HEK293 (cell line): ENCODE data around the gene CPA4.
A peak's percentile ranks its signal among the peaks of the same experiment; 100 is the strongest.

Experiments
- CTCF ChIA-PET: fragments of 350-600 bp; formaldehyde crosslinking; extraction: SDS; loops from one replicate; lab custom pipeline; 2021; ENCODE audit warnings: antibody characterized with exemption; lab: Yijun Ruan, JAX
- POLR2A ChIA-PET: fragments of 300-600 bp; formaldehyde crosslinking; extraction: SDS; loops from one replicate; lab custom pipeline; 2020; ENCODE audit warnings: antibody characterized with exemption, inconsistent platforms; lab: Yijun Ruan, JAX
- H3K27ac ChIP-seq: fragments of 200-500 bp; sonication (Bioruptor generic); 2 replicates; pipeline ENCODE4 v1.5.1; 2014; ENCODE audit warnings: low read depth, low read length, control low read depth, inconsistent platforms; ENCODE audit errors: extremely low read depth
- H3K36me3 ChIP-seq, 2 experiments: fragments of 200-500 bp in 1 of 2; sonication (Bioruptor generic) in 1 of 2; 1 replicate in 1 of 2; 2 replicates in 1 of 2; pipeline ENCODE4 v1.5.1; 2014 to 2017; ENCODE audit warnings: inconsistent platforms in 2 of 2, low read length in 2 of 2; ENCODE audit not compliant: control insufficient read depth in 2 of 2, insufficient read depth in 1 of 2
- H3K4me1 ChIP-seq: fragments of 200-500 bp; sonication (Bioruptor generic); 2 replicates; pipeline ENCODE4 v1.5.1; 2014; ENCODE audit warnings: mild to moderate bottlenecking, low read length, inconsistent platforms; ENCODE audit not compliant: control insufficient read depth, insufficient read depth
- H3K4me3 ChIP-seq: 2 replicates; pipeline ENCODE4 v1.5.1; 2011; ENCODE audit warnings: low read depth, mild to moderate bottlenecking, control low read depth, low read length, moderate library complexity
- H3K9me3 ChIP-seq: fragments of 200-500 bp; sonication (Bioruptor generic); 2 replicates; pipeline ENCODE4 v1.5.1; 2014; ENCODE audit warnings: low read depth, low read length, inconsistent platforms; ENCODE audit not compliant: control insufficient read depth, insufficient read depth
- GLI2 ChIP-seq: fragments of 450-650 bp; formaldehyde crosslinking; IDR thresholded peaks from 2 replicates; pipeline ENCODE4; 2017; ENCODE audit warnings: missing biosample characterization, missing genetic modification characterization, low read depth, borderline replicate concordance
- HOXC10 ChIP-seq: sonication (generic); formaldehyde crosslinking; IDR thresholded peaks from 2 replicates; pipeline ENCODE4 v1.8.1; 2023; ENCODE audit warnings: mild to moderate bottlenecking, missing genetic modification reagents
- RBAK ChIP-seq: fragments of 450-650 bp; formaldehyde crosslinking; IDR thresholded peaks from 2 replicates; pipeline ENCODE4 v1.5.1; 2016; ENCODE audit warnings: missing biosample characterization, missing genetic modification characterization
- SP7 ChIP-seq: fragments of 450-650 bp; formaldehyde crosslinking; IDR thresholded peaks from 2 replicates; pipeline ENCODE4 v1.5.1; 2016; ENCODE audit warnings: missing biosample characterization, missing genetic modification characterization
- ZBTB1 ChIP-seq: fragments of 450-650 bp; formaldehyde crosslinking; IDR thresholded peaks from 2 replicates; pipeline ENCODE4 v1.5.1; 2016; ENCODE audit warnings: missing biosample characterization, missing genetic modification characterization
- ZBTB20 ChIP-seq: fragments of 450-650 bp; formaldehyde crosslinking; IDR thresholded peaks from 2 replicates; pipeline ENCODE4 v1.5.1; 2016; ENCODE audit warnings: missing biosample characterization, missing genetic modification characterization
- ZFHX2 ChIP-seq: fragments of 450-650 bp; formaldehyde crosslinking; conservative IDR thresholded peaks from 2 replicates; pipeline ENCODE4 v1.5.1; 2016; ENCODE audit warnings: missing biosample characterization, missing genetic modification characterization
- ZNF16 ChIP-seq: fragments of 450-650 bp; formaldehyde crosslinking; IDR thresholded peaks from 2 replicates; pipeline ENCODE4 v1.5.1; 2016; ENCODE audit warnings: low read depth, missing biosample characterization, missing genetic modification characterization
- ZNF184 ChIP-seq: fragments of 450-650 bp; IDR thresholded peaks from 2 replicates; pipeline ENCODE4 v1.5.1; 2018; ENCODE audit warnings: missing biosample characterization, mild to moderate bottlenecking, missing genetic modification characterization
- ZNF202 ChIP-seq: fragments of 450-650 bp; formaldehyde crosslinking; IDR thresholded peaks from 2 replicates; pipeline ENCODE4 v1.5.1; 2016; ENCODE audit warnings: missing biosample characterization, missing genetic modification characterization, borderline replicate concordance
- ZNF24 ChIP-seq: fragments of 450-650 bp; formaldehyde crosslinking; IDR thresholded peaks from 2 replicates; pipeline ENCODE4 v1.5.1; 2016; ENCODE audit warnings: missing biosample characterization, missing genetic modification characterization
- ZNF529 ChIP-seq: fragments of 450-650 bp; formaldehyde crosslinking; IDR thresholded peaks from 2 replicates; pipeline ENCODE4 v1.5.1; 2017; ENCODE audit warnings: missing genetic modification characterization, missing biosample characterization; ENCODE audit not compliant: insufficient replicate concordance
- ZNF623 ChIP-seq: fragments of 450-650 bp; formaldehyde crosslinking; IDR thresholded peaks from 2 replicates; pipeline ENCODE4 v1.5.1; 2016; ENCODE audit warnings: missing biosample characterization, missing genetic modification characterization
- ZNF654 ChIP-seq: fragments of 450-650 bp; formaldehyde crosslinking; IDR thresholded peaks from 2 replicates; pipeline ENCODE4 v1.5.1; 2016; ENCODE audit warnings: low read depth, missing biosample characterization, missing genetic modification characterization
- ZNF701 ChIP-seq: fragments of 450-650 bp; formaldehyde crosslinking; IDR thresholded peaks from 2 replicates; pipeline ENCODE4 v1.5.1; 2016; ENCODE audit warnings: missing biosample characterization, missing genetic modification characterization
- TF ChIP-seq, protein P1 (sequence below): fragments of 450-650 bp; formaldehyde crosslinking; IDR thresholded peaks from 2 replicates; pipeline ENCODE4 v1.5.1; 2016; ENCODE audit warnings: missing biosample characterization, missing genetic modification characterization
- TF ChIP-seq, protein P2 (sequence below): fragments of 450-650 bp; formaldehyde crosslinking; IDR thresholded peaks from 2 replicates; pipeline ENCODE4 v1.5.0; 2017; ENCODE audit warnings: missing biosample characterization, missing genetic modification characterization, borderline replicate concordance
- TF ChIP-seq, protein P3 (sequence below): fragments of 450-650 bp; formaldehyde crosslinking; IDR thresholded peaks from 2 replicates; pipeline ENCODE4 v1.5.1; 2016; ENCODE audit warnings: missing biosample characterization, missing genetic modification characterization
- TF ChIP-seq, protein P4 (sequence below): fragments of 450-650 bp; formaldehyde crosslinking; IDR thresholded peaks from 2 replicates; pipeline ENCODE4 v1.5.1; 2016; ENCODE audit warnings: missing biosample characterization, missing genetic modification characterization
- TF ChIP-seq, protein P5 (sequence below): fragments of 450-650 bp; formaldehyde crosslinking; IDR thresholded peaks from 2 replicates; pipeline ENCODE4 v1.5.1; 2016; ENCODE audit warnings: missing biosample characterization, missing genetic modification characterization

CPA4 gene

DNA sequence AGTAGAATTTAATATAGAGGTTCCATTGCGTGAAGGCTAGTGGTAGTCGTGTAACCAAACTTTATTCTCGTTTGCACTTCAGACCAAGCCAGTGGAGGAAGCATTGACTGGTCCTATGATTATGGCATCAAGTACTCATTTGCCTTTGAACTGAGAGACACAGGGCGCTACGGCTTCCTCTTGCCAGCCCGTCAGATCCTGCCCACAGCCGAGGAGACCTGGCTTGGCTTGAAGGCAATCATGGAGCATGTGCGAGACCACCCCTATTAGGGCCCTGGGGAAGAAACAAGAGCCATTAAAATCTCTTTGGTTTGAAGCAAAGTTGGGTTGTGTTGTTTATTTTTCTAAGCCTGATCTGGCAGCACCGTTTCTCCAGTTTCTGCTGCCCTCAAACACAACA, 3.5 kb upstream of the CPA4 start:
- no peak for TF ChIP-seq RBAK (tag by site-specific recombination)
- no peak for TF ChIP-seq ZNF184
- no peak for TF ChIP-seq ZNF701 (tag by site-specific recombination)
- TF ChIP-seq, protein P1, sequence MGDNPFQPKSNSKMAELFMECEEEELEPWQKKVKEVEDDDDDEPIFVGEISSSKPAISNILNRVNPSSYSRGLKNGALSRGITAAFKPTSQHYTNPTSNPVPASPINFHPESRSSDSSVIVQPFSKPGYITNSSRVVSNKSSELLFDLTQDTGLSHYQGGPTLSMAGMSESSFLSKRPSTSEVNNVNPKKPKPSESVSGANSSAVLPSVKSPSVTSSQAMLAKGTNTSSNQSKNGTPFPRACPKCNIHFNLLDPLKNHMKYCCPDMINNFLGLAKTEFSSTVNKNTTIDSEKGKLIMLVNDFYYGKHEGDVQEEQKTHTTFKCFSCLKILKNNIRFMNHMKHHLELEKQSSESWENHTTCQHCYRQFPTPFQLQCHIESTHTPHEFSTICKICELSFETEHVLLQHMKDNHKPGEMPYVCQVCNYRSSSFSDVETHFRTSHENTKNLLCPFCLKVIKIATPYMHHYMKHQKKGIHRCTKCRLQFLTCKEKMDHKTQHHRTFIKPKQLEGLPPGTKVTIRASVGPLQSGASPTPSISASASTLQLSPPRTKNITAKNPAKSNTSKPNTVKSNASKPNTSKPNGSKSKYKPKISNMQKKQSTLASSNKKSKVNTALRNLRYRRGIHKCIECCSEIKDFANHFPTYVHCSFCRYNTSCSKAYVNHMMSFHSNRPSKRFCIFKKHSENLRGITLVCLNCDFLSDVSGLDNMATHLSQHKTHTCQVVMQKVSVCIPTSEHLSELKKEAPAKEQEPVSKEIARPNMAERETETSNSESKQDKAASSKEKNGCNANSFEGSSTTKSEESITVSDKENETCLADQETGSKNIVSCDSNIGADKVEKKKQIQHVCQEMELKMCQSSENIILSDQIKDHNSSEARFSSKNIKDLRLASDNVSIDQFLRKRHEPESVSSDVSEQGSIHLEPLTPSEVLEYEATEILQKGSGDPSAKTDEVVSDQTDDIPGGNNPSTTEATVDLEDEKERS: no peak
- no peak for TF ChIP-seq GLI2 (tag by site-specific recombination)
- TF ChIP-seq ZNF623 (tag by site-specific recombination): no peak
- TF ChIP-seq ZBTB20: no peak
- TF ChIP-seq SP7 (tag by site-specific recombination): no peak
- TF ChIP-seq ZNF529 (tag by site-specific recombination): no peak
- TF ChIP-seq, protein P2, sequence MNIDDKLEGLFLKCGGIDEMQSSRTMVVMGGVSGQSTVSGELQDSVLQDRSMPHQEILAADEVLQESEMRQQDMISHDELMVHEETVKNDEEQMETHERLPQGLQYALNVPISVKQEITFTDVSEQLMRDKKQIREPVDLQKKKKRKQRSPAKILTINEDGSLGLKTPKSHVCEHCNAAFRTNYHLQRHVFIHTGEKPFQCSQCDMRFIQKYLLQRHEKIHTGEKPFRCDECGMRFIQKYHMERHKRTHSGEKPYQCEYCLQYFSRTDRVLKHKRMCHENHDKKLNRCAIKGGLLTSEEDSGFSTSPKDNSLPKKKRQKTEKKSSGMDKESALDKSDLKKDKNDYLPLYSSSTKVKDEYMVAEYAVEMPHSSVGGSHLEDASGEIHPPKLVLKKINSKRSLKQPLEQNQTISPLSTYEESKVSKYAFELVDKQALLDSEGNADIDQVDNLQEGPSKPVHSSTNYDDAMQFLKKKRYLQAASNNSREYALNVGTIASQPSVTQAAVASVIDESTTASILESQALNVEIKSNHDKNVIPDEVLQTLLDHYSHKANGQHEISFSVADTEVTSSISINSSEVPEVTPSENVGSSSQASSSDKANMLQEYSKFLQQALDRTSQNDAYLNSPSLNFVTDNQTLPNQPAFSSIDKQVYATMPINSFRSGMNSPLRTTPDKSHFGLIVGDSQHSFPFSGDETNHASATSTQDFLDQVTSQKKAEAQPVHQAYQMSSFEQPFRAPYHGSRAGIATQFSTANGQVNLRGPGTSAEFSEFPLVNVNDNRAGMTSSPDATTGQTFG: no peak
- no peak for TF ChIP-seq ZBTB1 (tag by site-specific recombination)
- TF ChIP-seq, protein P3, sequence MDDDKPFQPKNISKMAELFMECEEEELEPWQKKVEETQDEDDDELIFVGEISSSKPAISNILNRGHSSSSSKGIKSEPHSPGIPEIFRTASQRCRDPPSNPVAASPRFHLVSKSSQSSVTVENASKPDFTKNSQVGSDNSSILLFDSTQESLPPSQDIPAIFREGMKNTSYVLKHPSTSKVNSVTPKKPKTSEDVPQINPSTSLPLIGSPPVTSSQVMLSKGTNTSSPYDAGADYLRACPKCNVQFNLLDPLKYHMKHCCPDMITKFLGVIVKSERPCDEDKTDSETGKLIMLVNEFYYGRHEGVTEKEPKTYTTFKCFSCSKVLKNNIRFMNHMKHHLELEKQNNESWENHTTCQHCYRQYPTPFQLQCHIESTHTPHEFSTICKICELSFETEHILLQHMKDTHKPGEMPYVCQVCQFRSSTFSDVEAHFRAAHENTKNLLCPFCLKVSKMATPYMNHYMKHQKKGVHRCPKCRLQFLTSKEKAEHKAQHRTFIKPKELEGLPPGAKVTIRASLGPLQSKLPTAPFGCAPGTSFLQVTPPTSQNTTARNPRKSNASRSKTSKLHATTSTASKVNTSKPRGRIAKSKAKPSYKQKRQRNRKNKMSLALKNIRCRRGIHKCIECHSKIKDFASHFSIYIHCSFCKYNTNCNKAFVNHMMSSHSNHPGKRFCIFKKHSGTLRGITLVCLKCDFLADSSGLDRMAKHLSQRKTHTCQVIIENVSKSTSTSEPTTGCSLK (tag by site-specific recombination): no peak
- TF ChIP-seq ZNF24: no peak
- no peak for TF ChIP-seq ZNF654 (tag by site-specific recombination)
- TF ChIP-seq HOXC10: no peak
- Histone ChIP-seq H3K36me3 (no peaks in the 10 kb centered on the region), H3K27ac (no peak overlapping the region), H3K4me1 (no peaks in the 10 kb centered on the region), H3K9me3 (no peaks in the 10 kb centered on the region), H3K4me3 (no peak overlapping the region)
- CTCF ChIA-PET: no interaction called here
- POLR2A ChIA-PET: no interaction called here

DNA sequence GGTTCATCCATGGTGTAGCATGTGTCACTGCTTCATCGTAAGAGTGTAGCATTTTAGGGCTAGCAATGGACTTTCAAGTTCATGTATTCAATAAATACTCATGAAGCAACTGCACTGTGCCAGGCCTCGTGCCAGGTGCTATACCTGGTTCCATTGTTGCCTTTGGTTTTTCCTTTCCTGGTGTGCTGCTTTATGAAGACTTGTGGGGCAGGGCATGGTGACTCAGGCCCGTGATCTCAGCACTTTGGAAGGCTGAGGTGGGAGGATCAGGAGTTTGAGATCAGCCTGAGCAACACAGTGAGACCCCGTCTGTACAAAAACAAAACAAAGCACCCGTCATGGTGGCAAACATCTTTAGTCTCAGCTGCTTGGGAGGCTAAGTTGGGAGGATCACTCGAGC, 2.2 kb upstream of the CPA4 start:
- H3K27ac ChIP-seq: no peak overlapping the region
- no peaks in the 10 kb centered on the region for H3K4me1 ChIP-seq

More for the DNA sequence above, 2.2 kb upstream of the CPA4 start:
- ChIA-PET POLR2A (no interaction called here), CTCF (no interaction called here)
- H3K9me3 ChIP-seq: no peaks in the 10 kb centered on the region
- TF ChIP-seq, protein P4, sequence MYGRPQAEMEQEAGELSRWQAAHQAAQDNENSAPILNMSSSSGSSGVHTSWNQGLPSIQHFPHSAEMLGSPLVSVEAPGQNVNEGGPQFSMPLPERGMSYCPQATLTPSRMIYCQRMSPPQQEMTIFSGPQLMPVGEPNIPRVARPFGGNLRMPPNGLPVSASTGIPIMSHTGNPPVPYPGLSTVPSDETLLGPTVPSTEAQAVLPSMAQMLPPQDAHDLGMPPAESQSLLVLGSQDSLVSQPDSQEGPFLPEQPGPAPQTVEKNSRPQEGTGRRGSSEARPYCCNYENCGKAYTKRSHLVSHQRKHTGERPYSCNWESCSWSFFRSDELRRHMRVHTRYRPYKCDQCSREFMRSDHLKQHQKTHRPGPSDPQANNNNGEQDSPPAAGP (tag by site-specific recombination): no peak
- no peak for TF ChIP-seq ZNF184
- TF ChIP-seq ZNF202 (tag by site-specific recombination): no peak
- TF ChIP-seq, protein P5, sequence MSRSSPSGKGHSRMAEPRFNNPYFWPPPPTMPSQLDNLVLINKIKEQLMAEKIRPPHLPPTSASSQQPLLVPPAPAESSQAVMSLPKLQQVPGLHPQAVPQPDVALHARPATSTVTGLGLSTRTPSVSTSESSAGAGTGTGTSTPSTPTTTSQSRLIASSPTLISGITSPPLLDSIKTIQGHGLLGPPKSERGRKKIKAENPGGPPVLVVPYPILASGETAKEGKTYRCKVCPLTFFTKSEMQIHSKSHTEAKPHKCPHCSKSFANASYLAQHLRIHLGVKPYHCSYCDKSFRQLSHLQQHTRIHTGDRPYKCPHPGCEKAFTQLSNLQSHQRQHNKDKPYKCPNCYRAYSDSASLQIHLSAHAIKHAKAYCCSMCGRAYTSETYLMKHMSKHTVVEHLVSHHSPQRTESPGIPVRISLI (tag by site-specific recombination): 0 out of 2 replicates have a peak, but pooled peaks have one; percentile 27
- no peak for TF ChIP-seq ZNF16 (tag by site-specific recombination)
- TF ChIP-seq ZFHX2 (tag by site-specific recombination): peak; percentile 7; the same call in 1 of the 2 replicates
- no peaks in the 10 kb centered on the region for H3K36me3 ChIP-seq
- H3K4me3 ChIP-seq: no peak overlapping the region
